Activated naive CD8-positive, alpha-beta T cell treated with anti-CD3 and anti-CD28 coated beads for 36 hours (primary cell): ENCODE results near the gene CST4. TPM values are rescaled to one million over a fixed set of nuclear protein-coding genes. Genes with fewer than 3 reads are reported as not detected.
"Not testable (repeated sequence)": the region's sequence is repeated elsewhere in the genome, so short reads cannot be mapped to it uniquely, and the experiment has no call there.

Experiments
- DNase-seq: peaks from one replicate; pipeline ENCODE4 v3.0.0; 2021
- H3K27ac Mint-ChIP-seq: one replicate; pipeline ENCODE4 v1.8.0; 2022; ENCODE audit warnings: mild to moderate bottlenecking, moderate library complexity, mixed read lengths
- H3K27me3 Mint-ChIP-seq: one replicate; pipeline ENCODE4 v1.8.0; 2022; ENCODE audit warnings: mild to moderate bottlenecking, mixed read lengths
- H3K36me3 Mint-ChIP-seq: one replicate; pipeline ENCODE4 v1.8.0; 2021; ENCODE audit warnings: mild to moderate bottlenecking, mixed read lengths
- H3K4me1 Mint-ChIP-seq: one replicate; pipeline ENCODE4 v1.8.0; 2021; ENCODE audit warnings: mixed read lengths
- H3K4me3 Mint-ChIP-seq: one replicate; pipeline ENCODE4 v1.8.0; 2022; ENCODE audit warnings: mild to moderate bottlenecking, moderate library complexity, mixed read lengths
- H3K9me3 Mint-ChIP-seq: one replicate; pipeline ENCODE4 v1.8.0; 2022; ENCODE audit warnings: mixed read lengths
- total RNA-seq, 2 experiments: library from RNA; stranded (reverse); gene quantifications; one replicate each; pipeline ENCODE4 v1.2.3, GENCODE V29; 2021

Gene CST4
- total RNA-seq, 2 experiments from 2014 or later = not detected

- H3K27me3 Mint-ChIP-seq = peaks cover 20% of the 10 kb centered on the region
- not testable (repeated sequence) for H3K4me3 Mint-ChIP-seq, DNase-seq, H3K9me3 Mint-ChIP-seq, H3K36me3 Mint-ChIP-seq, H3K4me1 Mint-ChIP-seq, H3K27ac Mint-ChIP-seq
Measured at GRCh38 chr20:23695068-23695395, 6.2 kb upstream of the CST4 start.

GRCh38 chr20:23694178-23695067 lies 5.6 kb upstream of the CST4 start:
- H3K4me3 Mint-ChIP-seq, H3K9me3 Mint-ChIP-seq, DNase-seq, H3K4me1 Mint-ChIP-seq, H3K27ac Mint-ChIP-seq, H3K36me3 Mint-ChIP-seq: not testable (repeated sequence)
- H3K27me3 Mint-ChIP-seq = peaks cover 18% of the 10 kb centered on the region

DNA sequence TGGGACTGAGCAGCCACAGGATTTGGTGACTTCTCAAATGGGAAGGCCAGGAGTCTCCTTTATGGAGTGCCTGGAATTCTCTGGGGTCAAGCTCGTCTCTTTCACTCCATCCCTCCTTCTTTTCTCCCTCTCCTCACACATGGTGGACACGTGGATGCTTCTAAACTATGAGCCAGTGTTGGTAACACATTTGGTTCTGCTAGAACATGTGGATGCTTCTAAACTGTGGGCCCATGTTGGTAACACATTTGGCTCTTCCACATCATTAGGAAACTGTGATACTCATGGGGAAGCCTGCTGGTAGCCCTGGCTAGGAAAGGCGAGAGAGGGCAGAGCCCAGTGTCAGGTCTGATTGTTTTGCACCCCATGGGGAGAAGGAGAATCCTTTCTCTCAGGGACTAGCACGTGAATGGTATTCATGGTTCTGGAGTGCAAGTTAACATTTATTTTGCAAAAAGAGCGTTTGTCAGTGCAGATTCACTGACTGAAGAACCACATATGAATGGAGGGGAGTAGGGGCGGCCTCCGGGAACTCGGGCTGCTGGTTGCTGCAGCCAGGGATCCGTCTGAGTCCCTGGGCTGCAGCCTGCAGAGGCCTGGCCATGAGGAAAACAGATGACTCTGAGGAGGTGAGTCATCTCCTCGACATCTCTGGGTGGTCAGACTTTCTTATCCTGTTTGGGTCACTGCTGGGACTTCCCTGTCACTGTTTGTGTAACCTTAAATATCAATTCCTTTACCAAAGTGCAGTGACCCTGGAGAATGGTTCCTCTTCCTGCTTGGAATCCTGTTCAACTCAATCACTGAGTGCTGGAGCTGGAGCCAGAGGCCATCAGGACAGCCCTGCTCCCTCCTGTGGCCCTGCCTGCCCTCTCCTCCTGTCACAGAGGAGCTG lies 4.1 kb upstream of the CST4 start:
- not testable (repeated sequence) for H3K9me3 Mint-ChIP-seq, DNase-seq, H3K27ac Mint-ChIP-seq, H3K4me3 Mint-ChIP-seq, H3K36me3 Mint-ChIP-seq, H3K4me1 Mint-ChIP-seq
- peaks cover 10% of the 10 kb centered on the region for H3K27me3 Mint-ChIP-seq

DNA sequence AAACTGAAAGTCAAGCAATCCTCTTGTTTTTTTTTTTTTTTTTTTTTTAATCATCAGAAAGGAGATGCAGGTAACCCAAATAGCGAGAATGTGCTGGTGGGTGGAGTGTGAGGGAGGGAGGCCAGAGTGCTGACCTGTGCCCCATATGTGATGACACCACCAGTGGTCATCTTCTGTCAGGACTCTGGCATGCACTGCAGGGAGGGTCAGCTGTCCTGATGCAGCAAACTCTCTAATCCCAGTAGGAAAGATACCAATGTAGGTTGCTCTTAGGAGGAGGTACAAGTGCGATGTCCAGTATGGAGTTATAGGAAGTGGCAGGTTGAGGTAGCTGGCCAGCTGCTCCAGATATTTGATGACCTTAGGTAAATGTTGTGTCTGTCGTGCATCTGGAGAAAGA lies 2.8 kb upstream of the CST4 start:
- Mint-ChIP-seq H3K27me3 (peaks cover 10% of the 10 kb centered on the region), H3K4me1 (no peaks in the 10 kb centered on the region), H3K27ac (no peak overlapping the region), H3K4me3 (no peak overlapping the region), H3K9me3 (no peaks in the 10 kb centered on the region), H3K36me3 (no peaks in the 10 kb centered on the region)
- DNase-seq = no peak

- H3K36me3 Mint-ChIP-seq = no peaks in the 10 kb centered on the region
- H3K4me1 Mint-ChIP-seq = no peaks in the 10 kb centered on the region
- peaks cover 5% of the 10 kb centered on the region for H3K27me3 Mint-ChIP-seq
- no peak overlapping the region for H3K4me3 Mint-ChIP-seq
- H3K27ac Mint-ChIP-seq = no peak overlapping the region
- no peaks in the 10 kb centered on the region for H3K9me3 Mint-ChIP-seq
- DNase-seq = no peak
Measured at GRCh38 chr20:23690581-23690980, 1.7 kb upstream of the CST4 start.

DNA sequence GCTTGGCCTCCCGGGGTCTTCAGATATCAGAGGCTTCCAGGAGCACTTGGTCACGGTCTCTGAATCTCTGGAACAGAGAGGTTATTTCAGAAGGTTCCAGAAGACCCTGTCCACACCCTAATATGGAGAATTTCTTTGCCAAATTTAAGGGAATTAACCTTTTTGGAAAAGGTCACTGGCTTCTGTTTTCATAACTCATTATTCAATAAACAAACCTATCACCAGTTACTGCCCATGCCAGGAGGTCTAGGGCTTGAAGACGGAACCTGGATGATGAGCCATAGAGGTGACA lies 507 bp upstream of the CST4 start:
- no peak overlapping the region for H3K27ac Mint-ChIP-seq
- no peaks in the 10 kb centered on the region for H3K36me3 Mint-ChIP-seq
- H3K9me3 Mint-ChIP-seq = no peaks in the 10 kb centered on the region
- peaks cover 6% of the 10 kb centered on the region for H3K27me3 Mint-ChIP-seq
- no peak overlapping the region for H3K4me3 Mint-ChIP-seq
- DNase-seq = no peak
- no peaks in the 10 kb centered on the region for H3K4me1 Mint-ChIP-seq

- H3K36me3 Mint-ChIP-seq = no peaks in the 10 kb centered on the region
- no peak overlapping the region for H3K27ac Mint-ChIP-seq
- no peaks in the 10 kb centered on the region for H3K9me3 Mint-ChIP-seq
- DNase-seq = no peak
- no peak overlapping the region for H3K4me3 Mint-ChIP-seq
- H3K4me1 Mint-ChIP-seq = no peaks in the 10 kb centered on the region
- H3K27me3 Mint-ChIP-seq = peaks cover 9% of the 10 kb centered on the region
Measured at GRCh38 chr20:23687986-23688385, 852 bp downstream of the CST4 start.

GRCh38 chr20:23686046-23686750 lies 2.6 kb downstream of the CST4 start:
- H3K4me1 Mint-ChIP-seq = no peaks in the 10 kb centered on the region
- no peak for DNase-seq

GRCh38 chr20:23685529-23685896 lies 3.3 kb downstream of the CST4 start:
- not testable (repeated sequence) for H3K4me1 Mint-ChIP-seq, DNase-seq, H3K9me3 Mint-ChIP-seq, H3K27ac Mint-ChIP-seq, H3K36me3 Mint-ChIP-seq, H3K4me3 Mint-ChIP-seq
- H3K27me3 Mint-ChIP-seq = peaks cover 10% of the 10 kb centered on the region

More at GRCh38 chr20:23686046-23686750, 2.6 kb downstream of the CST4 start:
- Mint-ChIP-seq H3K27me3 (peaks cover 9% of the 10 kb centered on the region), H3K36me3 (no peaks in the 10 kb centered on the region), H3K4me3 (no peak overlapping the region), H3K9me3 (no peaks in the 10 kb centered on the region), H3K27ac (no peak overlapping the region)

GRCh38 chr20:23684261-23684660 lies 4.6 kb downstream of the CST4 start:
- no peak overlapping the region for H3K27ac Mint-ChIP-seq
- DNase-seq = no peak
- no peaks in the 10 kb centered on the region for H3K36me3 Mint-ChIP-seq
- H3K4me3 Mint-ChIP-seq = no peak overlapping the region
- H3K4me1 Mint-ChIP-seq = no peaks in the 10 kb centered on the region
- no peaks in the 10 kb centered on the region for H3K9me3 Mint-ChIP-seq
- H3K27me3 Mint-ChIP-seq = peaks cover 15% of the 10 kb centered on the region

GRCh38 chr20:23683807-23684206 lies 5.0 kb downstream of the CST4 start:
- no peak overlapping the region for H3K4me3 Mint-ChIP-seq
- DNase-seq = no peak

DNA sequence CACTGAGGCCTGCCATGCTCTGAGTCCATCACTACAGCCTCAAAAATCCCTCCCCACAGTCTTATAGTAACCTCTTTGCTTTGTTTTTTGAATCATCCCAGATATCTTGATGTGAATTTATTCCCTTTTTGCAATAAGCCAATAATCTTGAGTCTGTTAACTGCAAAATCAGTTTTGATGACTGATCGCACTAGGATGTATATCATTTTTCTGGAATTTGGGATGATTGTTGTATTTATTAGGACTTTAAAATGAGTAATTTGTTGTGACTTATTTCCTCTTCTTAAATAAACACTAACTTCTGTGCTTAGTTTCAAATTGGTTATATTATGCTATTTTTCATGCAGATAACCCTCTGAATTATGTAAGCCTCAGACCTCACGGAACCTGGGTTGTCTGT lies 5.6 kb downstream of the CST4 start:
- Mint-ChIP-seq H3K27ac (no peak overlapping the region), H3K27me3 (peaks cover 20% of the 10 kb centered on the region), H3K4me3 (no peak overlapping the region), H3K4me1 (no peaks in the 10 kb centered on the region), H3K36me3 (no peaks in the 10 kb centered on the region), H3K9me3 (no peaks in the 10 kb centered on the region)
- no peak for DNase-seq

More at GRCh38 chr20:23683807-23684206, 5.0 kb downstream of the CST4 start:
- Mint-ChIP-seq H3K36me3 (no peaks in the 10 kb centered on the region), H3K27me3 (peaks cover 18% of the 10 kb centered on the region), H3K4me1 (no peaks in the 10 kb centered on the region), H3K27ac (no peak overlapping the region), H3K9me3 (no peaks in the 10 kb centered on the region)

DNA sequence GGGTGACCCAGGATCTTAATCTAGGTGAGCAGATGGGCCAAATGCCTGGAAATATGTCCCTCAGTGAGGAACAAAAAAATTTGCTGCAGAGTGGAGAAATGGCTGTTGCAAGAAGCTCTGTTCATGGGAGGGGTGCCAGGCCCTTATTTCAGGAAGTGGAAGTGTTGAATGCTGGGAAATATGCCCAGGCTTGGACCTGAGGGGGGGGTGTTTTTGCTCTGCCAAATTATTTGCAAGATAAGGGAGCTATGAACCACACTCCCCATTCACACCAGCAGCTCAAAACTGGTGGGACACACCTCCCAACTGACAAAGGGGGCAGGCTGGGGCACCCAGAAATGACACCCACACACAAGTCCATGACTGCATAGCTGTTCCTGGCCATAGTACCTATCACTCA lies 8.7 kb downstream of the CST4 start:
- no peak for DNase-seq
- Mint-ChIP-seq H3K4me3 (no peak overlapping the region), H3K4me1 (no peaks in the 10 kb centered on the region), H3K36me3 (no peaks in the 10 kb centered on the region), H3K27me3 (peaks cover 29% of the 10 kb centered on the region), H3K27ac (no peak overlapping the region), H3K9me3 (no peaks in the 10 kb centered on the region)

GRCh38 chr20:23679133-23680092 lies 9.4 kb downstream of the CST4 start:
- Mint-ChIP-seq H3K9me3 (no peaks in the 10 kb centered on the region), H3K27ac (no peak overlapping the region), H3K4me3 (no peak overlapping the region), H3K4me1 (no peaks in the 10 kb centered on the region), H3K27me3 (peaks cover 27% of the 10 kb centered on the region), H3K36me3 (no peaks in the 10 kb centered on the region)
- DNase-seq = no peak
